Activated CD8-positive, alpha-beta memory T cell treated with anti-CD3 and anti-CD28 coated beads for 24 hours (primary cell): ENCODE measurements around the gene VARS2.
"Not testable (repeated sequence)": the region's sequence is repeated elsewhere in the genome, so short reads cannot be mapped to it uniquely, and the experiment has no call there.

Experiments
- DNase-seq: peaks from one replicate; pipeline ENCODE4 v3.0.0-alpha.2; 2020

VARS2 gene

GRCh38 chr6:30966154-30966553, 52.1 kb downstream of the VARS2 start:
- no peak for DNase-seq

DNA sequence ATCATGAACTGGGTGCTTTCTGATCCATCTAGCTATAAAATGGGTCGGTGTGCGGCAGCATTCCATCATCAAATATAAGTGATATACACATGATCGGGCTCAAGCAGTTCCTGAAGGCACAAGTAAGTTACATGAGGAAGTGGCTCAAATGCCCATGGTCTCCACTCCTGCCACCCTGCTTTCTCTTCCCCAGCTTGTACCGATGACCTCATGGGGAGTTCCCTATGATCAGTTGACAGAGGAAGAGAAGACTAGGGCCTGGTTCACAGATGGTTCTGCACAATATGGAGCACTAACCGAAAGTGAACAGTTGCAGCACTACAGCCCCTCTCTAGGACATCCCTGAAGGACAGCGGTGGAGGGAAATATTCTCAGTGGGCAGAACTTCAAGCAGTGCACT, 55.1 kb downstream of the VARS2 start:
- DNase-seq: not testable (repeated sequence)

DNA sequence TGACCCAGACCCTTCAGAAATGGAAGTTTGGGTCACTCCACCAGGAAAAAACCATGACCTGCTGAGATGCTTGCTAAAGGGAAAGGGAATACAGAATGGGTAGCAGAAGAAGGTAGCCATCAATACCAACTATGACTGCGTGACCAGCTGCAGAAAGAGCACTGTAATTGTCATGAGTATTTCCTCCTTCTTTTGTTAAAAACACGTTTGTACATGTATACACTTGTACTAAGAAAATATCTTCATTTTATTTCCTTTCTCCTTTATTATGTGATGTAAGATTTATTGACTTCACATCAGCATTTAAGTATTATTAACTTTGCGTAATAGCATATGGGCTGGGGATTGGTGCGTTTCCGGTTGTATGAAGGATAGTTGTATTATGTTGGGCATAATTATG, 56.9 kb downstream of the VARS2 start:
- DNase-seq: no peak

GRCh38 chr6:30972816-30973215, 58.8 kb downstream of the VARS2 start:
- DNase-seq: no peak

GRCh38 chr6:30974490-30975252, 60.6 kb downstream of the VARS2 start:
- no peak for DNase-seq
